IMR-90 (cell line): ENCODE data around the gene GCH1. TPM values are rescaled to one million over a fixed set of nuclear protein-coding genes. Genes with fewer than 3 reads are reported as not detected.
A peak's percentile ranks its signal among the peaks of the same experiment; 100 is the strongest.

Source experiments
- ATAC-seq: fragments of 200-7000 bp; cut with Tn5 transposase; 2 replicates; pipeline ENCODE4 v1.9.1; 2020; ENCODE audit warnings: low read depth, mild to moderate bottlenecking, moderate library complexity
- BruUV-seq: library from RNA; stranded (reverse); fragments of 400-500 nt; replicated peaks from 2 replicates; lab custom pipeline; 2021; lab: Mats Ljungman, UMichigan
- CTCF ChIA-PET: fragments of 300-600 bp; formaldehyde crosslinking; extraction: SDS; loops from one replicate; lab custom pipeline; 2021; ENCODE audit warnings: antibody characterized with exemption; lab: Yijun Ruan, JAX
- POLR2A ChIA-PET: fragments of 300-600 bp; sonication (Branson Sonifier 250); formaldehyde crosslinking; loops from one replicate; lab custom pipeline; 2022; ENCODE audit warnings: antibody characterized with exemption; ENCODE audit not compliant: unreplicated experiment; lab: Charles Lee
- DNase-seq: peaks from one replicate; pipeline ENCODE4 v3.0.0; 2013
- H2AFZ ChIP-seq: replicated peaks from 2 replicates; pipeline ENCODE3; 2013; ENCODE audit warnings: low read length, mild to moderate bottlenecking; ENCODE audit not compliant: poor library complexity
- H2AK5ac ChIP-seq: 2 replicates; pipeline ENCODE4 v1.6.1; 2013; ENCODE audit warnings: low read depth, low read length, inconsistent platforms
- H2AK9ac ChIP-seq: replicated peaks from 2 replicates; pipeline ENCODE3; 2013; ENCODE audit warnings: mild to moderate bottlenecking, low read depth, low read length, moderate library complexity; ENCODE audit not compliant: poor library complexity
- H2BK120ac ChIP-seq: 2 replicates; pipeline ENCODE4 v1.6.1; 2013; ENCODE audit warnings: low read depth, low read length, inconsistent platforms
- H2BK15ac ChIP-seq: 3 replicates; pipeline ENCODE4 v1.6.1; 2013; ENCODE audit warnings: low read depth, low read length, inconsistent platforms
- H2BK20ac ChIP-seq: 2 replicates; pipeline ENCODE4 v1.6.1; 2013; ENCODE audit warnings: low read depth, mild to moderate bottlenecking, inconsistent platforms, low read length, moderate library complexity
- H2BK5ac ChIP-seq: 2 replicates; pipeline ENCODE4 v1.6.1; 2013; ENCODE audit warnings: mild to moderate bottlenecking, low read depth, low read length, inconsistent platforms; ENCODE audit not compliant: poor library complexity, severe bottlenecking
- H3K14ac ChIP-seq: replicated peaks from 2 replicates; pipeline ENCODE4 v1.6.1; 2013; ENCODE audit warnings: low read depth, low read length, inconsistent platforms
- H3K18ac ChIP-seq: 2 replicates; pipeline ENCODE4 v1.6.1; 2013; ENCODE audit warnings: low read depth, low read length, control low read depth
- H3K23ac ChIP-seq: 2 replicates; pipeline ENCODE4 v1.6.1; 2013; ENCODE audit warnings: low read depth, low read length, inconsistent platforms
- H3K27ac ChIP-seq: 2 replicates; pipeline ENCODE4 v1.5.1; 2013; ENCODE audit warnings: mild to moderate bottlenecking, control low read depth, low read length; ENCODE audit not compliant: insufficient read depth
- H3K27me3 ChIP-seq: 2 replicates; pipeline ENCODE4 v1.6.1; 2013; ENCODE audit warnings: low read length; ENCODE audit not compliant: control insufficient read depth, insufficient read depth
- H3K36me3 ChIP-seq: 2 replicates; pipeline ENCODE4 v1.6.1; 2013; ENCODE audit warnings: low read length, mixed read lengths; ENCODE audit not compliant: control insufficient read depth, insufficient read depth
- H3K4ac ChIP-seq: 2 replicates; pipeline ENCODE4 v1.6.1; 2013; ENCODE audit warnings: low read depth, low read length, inconsistent platforms
- H3K4me1 ChIP-seq: 2 replicates; pipeline ENCODE4 v1.6.1; 2013; ENCODE audit warnings: low read length, mixed read lengths; ENCODE audit not compliant: control insufficient read depth, insufficient read depth
- H3K4me2 ChIP-seq: 2 replicates; pipeline ENCODE4 v1.6.1; 2013; ENCODE audit warnings: low read depth, mild to moderate bottlenecking, control low read depth, low read length, moderate library complexity
- H3K4me3 ChIP-seq: 2 replicates; pipeline ENCODE4 v1.5.1; 2013; ENCODE audit warnings: low read depth, mild to moderate bottlenecking, control low read depth, low read length, moderate library complexity; ENCODE audit not compliant: insufficient read depth
- H3K56ac ChIP-seq: 2 replicates; pipeline ENCODE4 v1.6.1; 2013; ENCODE audit warnings: low read length, inconsistent platforms; ENCODE audit not compliant: insufficient read depth; ENCODE audit errors: extremely low read depth
- H3K79me1 ChIP-seq, 2 experiments: 2 replicates each; pipeline ENCODE4 v1.6.1; 2013; ENCODE audit warnings: low read length in 2 of 2, inconsistent platforms in 1 of 2, low read depth in 1 of 2
- H3K9ac ChIP-seq: 2 replicates; pipeline ENCODE4 v1.6.1; 2013; ENCODE audit warnings: low read depth, low read length, control low read depth
- H3K9me1 ChIP-seq: 2 replicates; pipeline ENCODE4 v1.6.1; 2013; ENCODE audit warnings: low read length, inconsistent platforms; ENCODE audit not compliant: insufficient read depth
- H3K9me3 ChIP-seq: 2 replicates; pipeline ENCODE4 v1.6.1; 2013; ENCODE audit warnings: low read length; ENCODE audit not compliant: control insufficient read depth, insufficient read depth
- H4K20me1 ChIP-seq: 2 replicates; pipeline ENCODE4 v1.6.1; 2013; ENCODE audit warnings: low read length, inconsistent platforms; ENCODE audit not compliant: insufficient read depth
- H4K5ac ChIP-seq: 2 replicates; pipeline ENCODE4 v1.6.1; 2013; ENCODE audit warnings: mild to moderate bottlenecking, low read depth, low read length, control low read depth
- H4K8ac ChIP-seq, 2 experiments: 2 replicates each; pipeline ENCODE4 v1.6.1; 2013; ENCODE audit warnings: low read depth in 2 of 2, low read length in 2 of 2, control low read depth in 1 of 2, inconsistent platforms in 1 of 2
- H4K91ac ChIP-seq: 2 replicates; pipeline ENCODE4 v1.6.1; 2013; ENCODE audit warnings: low read depth, low read length, inconsistent platforms; ENCODE audit not compliant: insufficient read depth
- BHLHE40 ChIP-seq: fragments of 150-350 bp; IDR thresholded peaks from 2 replicates; pipeline ENCODE4 v1.6.1; 2016; ENCODE audit warnings: mild to moderate bottlenecking, low read depth, low read length
- CEBPB ChIP-seq: IDR thresholded peaks from 2 replicates; pipeline ENCODE4 v1.6.1; 2012; ENCODE audit warnings: low read depth, low read length, improper control_type of control experiment
- CHD1 ChIP-seq: IDR thresholded peaks from 2 replicates; pipeline ENCODE4 v1.6.1; 2012; ENCODE audit warnings: low read depth, low read length, improper control_type of control experiment
- CTCF ChIP-seq: conservative IDR thresholded peaks from 2 replicates; pipeline ENCODE4 v1.5.1; 2012; ENCODE audit warnings: mild to moderate bottlenecking, low read depth, low read length, improper control_type of control experiment
- ELK1 ChIP-seq: fragments of 150-350 bp; IDR thresholded peaks from 2 replicates; pipeline ENCODE4 v1.6.1; 2016; ENCODE audit warnings: low read depth, mild to moderate bottlenecking, low read length, moderate library complexity, borderline replicate concordance
- FOS ChIP-seq: fragments of 150-350 bp; IDR thresholded peaks from 2 replicates; pipeline ENCODE4 v1.6.1; 2016; ENCODE audit warnings: low read depth, low read length
- MAFK ChIP-seq: IDR thresholded peaks from 2 replicates; pipeline ENCODE4 v1.6.1; 2012; ENCODE audit warnings: low read depth, low read length, improper control_type of control experiment
- MAZ ChIP-seq: IDR thresholded peaks from 2 replicates; pipeline ENCODE4 v1.6.1; 2012; ENCODE audit warnings: low read depth, mild to moderate bottlenecking, low read length, improper control_type of control experiment, moderate library complexity, borderline replicate concordance
- MXI1 ChIP-seq: IDR thresholded peaks from 2 replicates; pipeline ENCODE4 v1.6.1; 2012; ENCODE audit warnings: low read depth, mild to moderate bottlenecking, low read length, moderate library complexity, borderline replicate concordance
- NFE2L2 ChIP-seq: fragments of 150-350 bp; IDR thresholded peaks from 2 replicates; pipeline ENCODE4 v1.6.1; 2016; ENCODE audit warnings: low read depth, mild to moderate bottlenecking, low read length
- POLR2A ChIP-seq: IDR thresholded peaks from 2 replicates; pipeline ENCODE4 v1.6.1; 2012; ENCODE audit warnings: mild to moderate bottlenecking, low read depth, low read length
- RAD21 ChIP-seq: IDR thresholded peaks from 2 replicates; pipeline ENCODE4 v1.6.1; 2012; ENCODE audit warnings: low read length, improper control_type of control experiment
- RCOR1 ChIP-seq: IDR thresholded peaks from 2 replicates; pipeline ENCODE4 v1.6.1; 2012; ENCODE audit warnings: mild to moderate bottlenecking, low read length, improper control_type of control experiment; ENCODE audit not compliant: insufficient replicate concordance
- RFX5 ChIP-seq: IDR thresholded peaks from 2 replicates; pipeline ENCODE4 v1.8.0; 2012; ENCODE audit warnings: low read depth, mild to moderate bottlenecking, low read length, moderate library complexity
- SMC3 ChIP-seq: fragments of 150-350 bp; IDR thresholded peaks from 2 replicates; pipeline ENCODE4 v1.6.1; 2016; ENCODE audit warnings: low read depth, mild to moderate bottlenecking, antibody characterized with exemption, low read length, moderate library complexity
- USF2 ChIP-seq: fragments of 150-350 bp; IDR thresholded peaks from 2 replicates; pipeline ENCODE4 v1.6.1; 2017; ENCODE audit warnings: mild to moderate bottlenecking, antibody characterized with exemption, low read length, low read depth
- WGBS, 2 experiments: methylation state at CpG; one replicate each; pipeline versions ENCODE4 v1.1.5 to v1.1.7; 2013; ENCODE audit warnings: missing lambda C conversion rate in 2 of 2; ENCODE audit not compliant: insufficient read length in 1 of 2; ENCODE audit errors: extremely low coverage in 2 of 2; 5-methylcytosine and 5-hydroxymethylcytosine counted together
- dilution Hi-C: fragments of 300-500 bp; cut with HindIII; formaldehyde crosslinking; loops from one replicate; pipeline ENCODE4 v1.14.3; 2018; ENCODE audit warnings: low sequenced_read_pairs; ENCODE audit not compliant: unreplicated experiment
- in situ Hi-C: fragments of 300-500 bp; cut with MboI; formaldehyde crosslinking; loops from 3 replicates; pipeline ENCODE4 v1.14.3; 2019; ENCODE audit warnings: low sequenced_read_pairs, inconsistent platforms, mixed read lengths
- intact Hi-C: fragments of 100-400 bp; cut with micrococcal nuclease; formaldehyde crosslinking; loops from 2 replicates; pipeline ENCODE4 v1.10.0; 2022
- polyA plus RNA-seq, 3 experiments: library from polyadenylated mRNA; depleted of rRNA; stranded (reverse); fragments of >200 nt; gene quantifications; 2 replicates each; pipeline ENCODE4 v1.2.3, GENCODE V29; 2012; ENCODE audit warnings: low replicate concordance in 1 of 3
- total RNA-seq: library from RNA; depleted of rRNA; stranded (reverse); fragments of >200 nt; gene quantifications from 2 replicates; pipeline ENCODE4 v1.2.3, GENCODE V29; 2012

The GCH1 gene
- total and polyA plus RNA-seq, 2 of the 4 experiments (the other 2 are of a cell fraction) = 0.54 to 0.74 TPM

- no peak overlapping the region for H3K14ac ChIP-seq
- DNase-seq (peak; percentile 10), ATAC-seq (no peak)
- H4K91ac ChIP-seq = no peak overlapping the region
- TF ChIP-seq BHLHE40 = no peak
- no peak for TF ChIP-seq MAFK
- TF ChIP-seq MXI1 = no peak
- no peak for TF ChIP-seq POLR2A
- no peak for TF ChIP-seq CTCF
- no peak for TF ChIP-seq NFE2L2
- no peak for TF ChIP-seq RCOR1
- no peak for TF ChIP-seq USF2
- no peak for TF ChIP-seq FOS
- TF ChIP-seq RFX5 = no peak
- no peak for TF ChIP-seq SMC3
- no peak for TF ChIP-seq CHD1
- TF ChIP-seq RAD21 = no peak
- TF ChIP-seq ELK1 = no peak
- TF ChIP-seq MAZ = no peak
- no peak for TF ChIP-seq CEBPB
- in situ Hi-C loops = no loop called here
- ChIA-PET POLR2A (no interaction called here), CTCF (interaction anchor here (0.7 kb wide), 1 partner anchor 72 kb away, joined by 5 read pairs; no protein-coding TSS in a partner anchor)
- intact Hi-C loops = no loop called here
- no peak overlapping the region for H2AK9ac ChIP-seq
- no peak overlapping the region for H2BK120ac ChIP-seq
- H3K79me1 ChIP-seq = no peaks in the 10 kb centered on the region
- H4K8ac ChIP-seq = no peak overlapping the region
- no peak overlapping the region for H2BK15ac ChIP-seq
- no peak overlapping the region for H3K56ac ChIP-seq
- no peaks in the 10 kb centered on the region for H3K36me3 ChIP-seq
- no peaks in the 10 kb centered on the region for H4K20me1 ChIP-seq
- H3K27me3 ChIP-seq = no peaks in the 10 kb centered on the region; the same call in 1 of the 2 replicates
- dilution Hi-C loops = no loop called here
- H3K4ac ChIP-seq = no peak overlapping the region
- no CpG with 5 or more reads among the region's 5 CpGs for WGBS, 2 experiments
- no TSS peak for BruUV-seq
- no peaks in the 10 kb centered on the region for H3K9me3 ChIP-seq
- H3K4me3 ChIP-seq = no peak overlapping the region
- H3K27ac ChIP-seq = no peak overlapping the region
- no peak overlapping the region for H3K23ac ChIP-seq
- H3K9me1 ChIP-seq = no peaks in the 10 kb centered on the region
- H2AK5ac ChIP-seq = no peak overlapping the region
- no peak overlapping the region for H3K4me2 ChIP-seq
- no peak overlapping the region for H2BK5ac ChIP-seq
- H2BK20ac ChIP-seq = no peak overlapping the region
- no peak overlapping the region for H3K18ac ChIP-seq
- no peak overlapping the region for H3K9ac ChIP-seq
- no peak overlapping the region for H4K5ac ChIP-seq
- H3K4me1 ChIP-seq = no peaks in the 10 kb centered on the region
- H2AFZ ChIP-seq = no peak overlapping the region
Measured at GRCh38 chr14:54877015-54877702, 25.5 kb downstream of the GCH1 start.
